ENCODE data around the gene FRAS1.

FRAS1 gene

DNA sequence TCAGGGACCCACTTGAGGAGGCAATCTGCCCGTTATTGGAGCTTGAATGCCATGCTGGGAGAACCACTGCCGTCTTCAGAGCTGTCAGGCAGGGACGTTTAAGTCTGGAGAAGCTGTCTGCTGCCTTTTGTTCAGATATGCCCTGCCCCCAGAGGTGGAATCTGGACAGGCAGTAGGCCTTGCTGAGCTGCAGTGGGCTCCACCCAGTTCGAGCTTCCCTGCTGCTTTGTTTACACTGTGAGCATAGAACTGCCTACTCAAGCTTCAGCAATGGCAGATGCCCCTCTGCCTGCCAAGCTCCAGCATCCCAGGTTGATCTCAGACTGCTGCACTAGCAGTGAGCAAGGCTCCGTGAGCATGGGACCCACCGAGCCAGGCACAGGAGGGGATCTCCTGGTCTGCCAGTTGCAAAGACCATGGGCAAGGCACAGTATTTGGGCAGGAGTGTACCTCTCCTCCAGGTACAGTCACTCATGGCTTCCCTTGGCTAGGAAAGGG, 68.8 kb downstream of the FRAS1 start:
- DNase-seq, result peak; percentile 2

- DNase-seq, result no peak
These were observed 72.4 kb downstream of the FRAS1 start for GRCh38 chr4:78129383-78130108.

- no peak for DNase-seq
These were observed 74.3 kb downstream of the FRAS1 start for GRCh38 chr4:78131403-78131802.

GRCh38 chr4:78136109-78137081, 79.3 kb downstream of the FRAS1 start:
- no peak for DNase-seq

- no peak for DNase-seq
These were observed 80.4 kb downstream of the FRAS1 start for GRCh38 chr4:78137532-78137931.

GRCh38 chr4:78138252-78138651, 81.1 kb downstream of the FRAS1 start:
- DNase-seq, result no peak

- DNase-seq, result no peak
These were observed 86.5 kb downstream of the FRAS1 start for GRCh38 chr4:78143634-78144033.

GRCh38 chr4:78145008-78145407, 87.9 kb downstream of the FRAS1 start:
- no peak for DNase-seq

DNA sequence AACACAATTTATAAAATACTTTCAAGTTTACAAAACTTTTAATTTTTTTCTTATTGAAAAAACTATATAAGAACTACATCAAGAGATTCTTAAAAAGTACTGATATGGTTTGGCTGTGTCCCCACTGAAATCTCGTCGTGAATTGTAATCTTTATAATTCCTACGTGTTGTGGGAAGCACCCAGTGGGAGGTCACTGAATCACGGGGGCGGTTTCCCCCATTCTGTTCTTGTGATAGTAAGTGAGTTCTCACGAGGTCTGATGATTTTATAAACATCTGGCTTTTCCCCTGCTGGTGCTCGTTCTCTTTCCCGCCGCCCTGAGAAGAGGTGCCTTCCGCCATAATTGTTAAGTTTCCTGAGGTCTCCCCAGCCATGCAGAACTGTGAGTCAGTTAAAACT, 88.5 kb downstream of the FRAS1 start:
- DNase-seq, result no peak

- DNase-seq, result no peak
These were observed 92.8 kb downstream of the FRAS1 start for GRCh38 chr4:78149751-78150542.

GRCh38 chr4:78150543-78150864, 93.4 kb downstream of the FRAS1 start:
- no peak for DNase-seq

- no peak for DNase-seq
These were observed 95.7 kb downstream of the FRAS1 start for GRCh38 chr4:78152795-78153194.

DNA sequence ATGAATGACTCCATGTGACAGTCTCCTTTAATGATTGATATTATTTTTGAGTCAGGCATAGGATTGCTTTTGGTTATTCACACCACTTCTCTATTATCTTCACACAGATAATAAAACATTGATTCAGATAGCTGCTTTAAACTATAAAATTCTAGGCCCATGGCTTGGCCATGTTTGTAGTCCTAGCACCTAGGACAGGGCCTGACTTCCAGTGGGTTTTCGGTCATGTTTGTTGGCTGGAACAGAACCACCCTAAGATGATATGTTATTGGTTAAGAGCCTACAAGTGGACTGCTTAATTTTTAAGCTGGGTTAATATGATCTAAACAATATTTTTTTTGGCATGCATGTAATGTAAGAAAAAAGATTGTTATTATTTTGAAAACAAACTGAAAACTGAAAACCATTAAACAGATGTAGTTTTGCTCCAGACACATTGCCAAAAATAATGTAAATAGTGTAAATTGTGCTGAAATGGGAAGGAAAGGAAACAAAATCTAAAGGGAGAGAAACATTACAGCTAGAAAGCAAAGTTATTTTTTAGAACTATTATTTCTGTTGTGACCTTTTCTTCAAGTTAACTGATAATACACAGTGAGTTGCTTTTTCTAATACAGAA, 98.0 kb downstream of the FRAS1 start:
- no peak for DNase-seq

GRCh38 chr4:78155616-78156105, 98.5 kb downstream of the FRAS1 start:
- peak; percentile 8 for DNase-seq

- DNase-seq, result no peak
These were observed 99.4 kb downstream of the FRAS1 start for GRCh38 chr4:78156520-78156919.

- no peak for DNase-seq
These were observed 105.2 kb downstream of the FRAS1 start for GRCh38 chr4:78162342-78162741.

GRCh38 chr4:78162821-78163220, 105.7 kb downstream of the FRAS1 start:
- DNase-seq, result no peak

DNA sequence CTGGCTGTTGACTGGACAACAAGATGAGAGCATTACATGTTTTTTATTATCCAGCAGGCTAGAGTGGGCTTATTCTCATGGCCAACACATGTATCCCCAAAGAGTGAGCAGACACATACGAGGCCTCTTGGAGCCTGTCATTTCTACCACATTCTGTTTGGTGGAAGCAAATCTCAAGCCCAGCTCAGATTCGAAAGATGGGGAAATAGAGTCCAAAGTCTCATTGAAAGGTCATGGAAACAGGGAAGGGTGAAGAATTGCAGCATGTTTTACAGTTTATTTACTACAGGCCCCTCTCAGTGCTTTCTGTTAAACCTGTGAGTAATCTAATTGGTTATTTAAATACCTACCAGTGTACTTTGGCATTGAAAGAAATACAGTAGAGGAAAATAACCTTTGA, 108.6 kb downstream of the FRAS1 start:
- DNase-seq, result no peak

- DNase-seq, result no peak
These were observed 109.5 kb downstream of the FRAS1 start for GRCh38 chr4:78166622-78167021.

GRCh38 chr4:78167510-78167909, 110.4 kb downstream of the FRAS1 start:
- no peak for DNase-seq

DNA sequence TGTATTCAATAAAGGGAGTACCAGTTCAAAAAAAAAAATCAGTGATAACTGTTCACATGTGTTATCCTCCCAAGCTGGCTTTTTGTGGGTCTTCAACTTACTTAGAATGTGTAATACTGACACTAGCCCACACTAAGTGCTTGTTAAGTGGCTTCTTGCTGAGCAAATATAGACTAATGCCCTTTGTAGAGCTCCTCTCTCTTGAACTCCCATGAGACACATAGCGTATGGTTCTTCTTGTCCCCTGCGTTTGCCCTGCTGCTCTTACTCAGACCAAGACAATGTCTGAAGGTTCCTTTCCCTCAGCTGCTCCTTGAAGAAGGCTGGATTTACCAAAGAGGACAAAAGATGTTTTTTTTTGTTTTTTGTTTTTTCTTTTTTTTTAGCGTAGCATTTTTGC, 110.9 kb downstream of the FRAS1 start:
- DNase-seq, result no peak

GRCh38 chr4:78169728-78170127, 112.6 kb downstream of the FRAS1 start:
- DNase-seq, result no peak

DNA sequence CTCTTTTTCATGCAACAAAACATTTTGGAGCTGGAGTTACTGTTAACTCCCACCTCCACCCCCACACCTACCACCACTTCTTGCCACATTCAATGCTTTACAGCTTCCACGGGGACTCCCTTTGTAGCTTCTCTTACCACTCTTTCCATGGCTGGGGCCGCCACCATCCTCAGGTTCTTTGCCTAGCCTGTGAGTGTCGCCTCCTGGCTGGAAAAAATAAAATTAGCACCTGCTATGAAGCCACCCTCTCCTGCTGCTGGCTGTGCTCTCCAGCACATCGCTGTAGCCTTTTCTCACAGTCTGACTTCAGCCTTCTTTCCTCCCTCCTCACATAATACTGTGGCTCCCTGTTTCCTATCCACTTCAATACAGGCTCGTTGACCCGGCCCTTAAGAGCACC, 114.4 kb downstream of the FRAS1 start:
- DNase-seq, result no peak

Measured in NCI-H774 (cell line).